Esophagus mucosa (tissue), 1 donor: ENCODE data around the gene SLC10A3. TPM values are rescaled to one million over a fixed set of nuclear protein-coding genes. Genes with fewer than 3 reads are reported as not detected.

Experiments used
- ATAC-seq: fragments of 200-7000 bp; cut with Tn5 transposase; one replicate; pipeline ENCODE4 v1.9.1; 2020
- total RNA-seq: library from RNA; stranded (reverse); gene quantifications from one replicate; pipeline ENCODE4 v1.2.4, GENCODE V29; 2023
- donor health status: DM: yes; HTN: yes; CAD: no.

SLC10A3 gene
- total RNA-seq, 1 donor from 2014 or later: 20.6 TPM

DNA sequence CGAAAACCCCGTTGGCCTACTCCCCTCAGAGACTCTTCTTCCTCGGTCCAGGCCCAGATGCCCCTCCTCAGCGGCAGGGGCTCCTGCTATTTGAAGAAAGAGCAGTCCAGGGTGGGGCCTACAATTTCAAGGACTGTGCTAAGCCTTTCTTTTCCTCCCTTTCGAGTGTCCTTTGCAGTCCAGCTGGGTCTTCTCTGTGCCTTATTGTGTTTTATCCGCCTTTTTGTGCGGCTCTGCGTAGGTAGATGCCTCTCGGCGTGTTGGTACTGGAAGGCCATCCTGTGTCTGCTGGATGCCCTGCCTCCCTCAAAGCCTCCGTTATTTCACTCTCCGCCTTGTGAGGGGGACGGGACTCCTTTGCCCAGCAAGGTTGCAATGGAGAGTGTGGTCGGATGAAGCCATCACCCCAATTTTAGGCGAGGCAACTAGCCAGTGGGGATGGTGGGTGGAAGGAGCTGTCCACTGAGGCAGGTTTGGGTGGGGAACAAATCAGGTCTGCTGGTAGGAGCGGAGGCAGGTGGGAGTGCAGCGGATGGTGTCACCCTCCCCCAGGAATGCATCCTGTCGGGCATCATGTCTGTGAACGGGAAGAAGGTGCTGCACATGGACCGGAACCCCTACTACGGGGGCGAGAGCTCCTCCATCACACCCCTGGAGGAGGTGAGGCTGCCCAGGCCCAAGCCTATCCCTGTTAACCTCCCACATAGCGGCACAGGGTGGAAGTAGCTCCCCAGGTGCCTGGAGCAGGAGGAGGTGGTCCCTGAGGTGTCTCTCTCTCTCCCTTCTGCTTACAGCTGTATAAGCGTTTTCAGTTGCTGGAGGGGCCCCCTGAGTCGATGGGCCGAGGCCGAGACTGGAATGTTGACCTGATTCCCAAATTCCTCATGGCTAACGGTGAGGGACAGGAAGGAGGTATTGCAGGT is 52.2 kb downstream of the SLC10A3 start:
- ATAC-seq: no peak

Other genes starting within 250 kb of the SLC10A3 start
- gene OPN1MW3, start 233.0 kb downstream of the SLC10A3 start, total RNA-seq: not detected
- not detected for gene TEX28, start 195.5 kb downstream of the SLC10A3 start, total RNA-seq
- gene TKTL1, start 194.8 kb downstream of the SLC10A3 start, total RNA-seq: not detected
- gene FLNA, start 116.0 kb downstream of the SLC10A3 start, total RNA-seq: 417 TPM
- gene EMD, start 111.3 kb downstream of the SLC10A3 start, total RNA-seq: 49.3 TPM
- 2,565 TPM for gene RPL10, start 92.3 kb downstream of the SLC10A3 start, total RNA-seq
- 22.8 TPM for gene DNASE1L1, start 81.4 kb downstream of the SLC10A3 start, total RNA-seq
- 18.1 TPM for gene TAFAZZIN, start 79.1 kb downstream of the SLC10A3 start, total RNA-seq
- gene ATP6AP1, start 62.0 kb downstream of the SLC10A3 start, total RNA-seq: 63.2 TPM
- 33.8 TPM for gene GDI1, start 53.5 kb downstream of the SLC10A3 start, total RNA-seq
- gene FAM50A, start 46.5 kb downstream of the SLC10A3 start, total RNA-seq: 17.9 TPM
- 7.1 TPM for gene PLXNA3, start 32.3 kb downstream of the SLC10A3 start, total RNA-seq
- gene LAGE3, start 11.3 kb downstream of the SLC10A3 start, total RNA-seq: 15.1 TPM
- gene UBL4A, start 4.0 kb downstream of the SLC10A3 start, total RNA-seq: 32.3 TPM
- gene FAM3A, start 25.6 kb upstream of the SLC10A3 start, total RNA-seq: 40.6 TPM
- 75.4 TPM for gene G6PD, start 56.2 kb upstream of the SLC10A3 start, total RNA-seq
- 16.1 TPM for gene IKBKG, start 57.0 kb upstream of the SLC10A3 start, total RNA-seq
- not detected for gene CTAG1A, start 94.5 kb upstream of the SLC10A3 start, total RNA-seq
- not detected for gene CTAG1B, start 128.7 kb upstream of the SLC10A3 start, total RNA-seq
- not detected for gene CTAG2, start 162.9 kb upstream of the SLC10A3 start, total RNA-seq